ENCODE results near the gene CCL25. TPM values are rescaled to one million over a fixed set of nuclear protein-coding genes. Genes with fewer than 3 reads are reported as not detected.

Gene CCL25
- total RNA-seq, 4 donors from 2014 or later, result not detected

- H3K27ac ChIP-seq, result no peak overlapping the region
- intact Hi-C loops (cut with DNase I; ENCODE audit: low total_unique reads), result no loop called here
- TF ChIP-seq POLR2A (IDR thresholded peaks at IDR 0.05) (no peak), CTCF (IDR thresholded peaks at IDR 0.05) (no peak)
- H3K4me1 ChIP-seq, result no peaks in the 10 kb centered on the region
- no peaks in the 10 kb centered on the region for H3K36me3 ChIP-seq
- no peaks in the 10 kb centered on the region for H3K9me3 ChIP-seq
- no peaks in the 10 kb centered on the region for H3K27me3 ChIP-seq
- DNase-seq, result no peak
- no peak overlapping the region for H3K4me3 ChIP-seq
These were observed 8.5 kb upstream of the CCL25 start for GRCh38 chr19:8044018-8044417.

- H3K36me3 ChIP-seq, result no peaks in the 10 kb centered on the region
- H3K4me1 ChIP-seq, result no peaks in the 10 kb centered on the region
- H3K9me3 ChIP-seq, result no peaks in the 10 kb centered on the region
- intact Hi-C loops (cut with DNase I; ENCODE audit: low total_unique reads), result no loop called here
- no peak overlapping the region for H3K4me3 ChIP-seq
- DNase-seq, result no peak
- TF ChIP-seq CTCF (IDR thresholded peaks at IDR 0.05), result no peak
- TF ChIP-seq POLR2A (IDR thresholded peaks at IDR 0.05), result no peak
- H3K27ac ChIP-seq, result no peak overlapping the region
- no peaks in the 10 kb centered on the region for H3K27me3 ChIP-seq
These were observed 6.5 kb upstream of the CCL25 start for GRCh38 chr19:8045872-8046568.

GRCh38 chr19:8046569-8047165, 5.9 kb upstream of the CCL25 start:
- no peaks in the 10 kb centered on the region for H3K9me3 ChIP-seq
- no peak overlapping the region for H3K4me3 ChIP-seq
- H3K27ac ChIP-seq, result no peak overlapping the region
- no peaks in the 10 kb centered on the region for H3K36me3 ChIP-seq
- no peak for DNase-seq
- intact Hi-C loops (cut with DNase I; ENCODE audit: low total_unique reads), result no loop called here
- no peaks in the 10 kb centered on the region for H3K27me3 ChIP-seq
- no peaks in the 10 kb centered on the region for H3K4me1 ChIP-seq
- TF ChIP-seq CTCF (IDR thresholded peaks at IDR 0.05), result no peak
- no peak for TF ChIP-seq POLR2A (IDR thresholded peaks at IDR 0.05)

- Histone ChIP-seq H3K27me3 (no peaks in the 10 kb centered on the region), H3K27ac (no peak overlapping the region), H3K36me3 (no peaks in the 10 kb centered on the region), H3K4me1 (no peaks in the 10 kb centered on the region), H3K9me3 (no peaks in the 10 kb centered on the region), H3K4me3 (no peak overlapping the region)
- intact Hi-C loops (cut with DNase I; ENCODE audit: low total_unique reads), result no loop called here
- DNase-seq, result peak; percentile 51 to 53
- TF ChIP-seq POLR2A (IDR thresholded peaks at IDR 0.05) (peak in 1 of 2 donors; percentile 11), CTCF (IDR thresholded peaks at IDR 0.05) (no peak)
These were observed 2.1 kb upstream of the CCL25 start for GRCh38 chr19:8050274-8051096.

- H3K36me3 ChIP-seq, result no peaks in the 10 kb centered on the region
- H3K4me3 ChIP-seq, result no peak overlapping the region
- DNase-seq, result no peak
- TF ChIP-seq POLR2A (IDR thresholded peaks at IDR 0.05), result no peak
- no peak for TF ChIP-seq CTCF (IDR thresholded peaks at IDR 0.05)
- intact Hi-C loops (cut with DNase I; ENCODE audit: low total_unique reads), result no loop called here
- H3K4me1 ChIP-seq, result no peaks in the 10 kb centered on the region
- H3K9me3 ChIP-seq, result no peaks in the 10 kb centered on the region
- H3K27me3 ChIP-seq, result no peaks in the 10 kb centered on the region
- H3K27ac ChIP-seq, result no peak overlapping the region
These were observed 1.6 kb downstream of the CCL25 start for GRCh38 chr19:8054169-8054568.

Measured in uterus (tissue), 4 donors.